HG03571 (cell line): Measurements from ENCODE around the gene SLC9C1.

ENCODE experiments used
- ATAC-seq: cut with Tn5 transposase; IDR thresholded peaks from one replicate; pipeline ENCODE4 v1.9.1; 2021; ENCODE audit not compliant: unreplicated experiment

SLC9C1 gene

DNA sequence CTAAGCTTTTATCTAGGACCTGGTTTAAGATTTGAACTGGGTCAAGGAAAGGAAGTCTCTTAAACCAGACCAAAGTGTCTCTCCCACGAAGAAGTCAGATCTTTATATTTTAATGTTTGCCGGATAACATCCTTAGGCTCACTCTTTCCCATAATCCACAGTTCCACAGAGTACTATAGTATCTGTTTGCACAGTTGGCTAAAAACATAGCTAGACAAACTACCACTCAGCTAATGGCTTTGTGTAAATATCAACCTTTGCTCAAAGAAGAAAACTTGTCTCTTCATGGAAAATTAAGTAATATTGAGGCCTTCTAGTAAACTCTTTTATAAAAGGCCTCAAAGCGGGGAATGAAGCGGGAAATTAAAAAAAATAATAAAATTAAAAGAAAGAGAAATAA is 13.5 kb upstream of the SLC9C1 start:
- ATAC-seq, result no peak

DNA sequence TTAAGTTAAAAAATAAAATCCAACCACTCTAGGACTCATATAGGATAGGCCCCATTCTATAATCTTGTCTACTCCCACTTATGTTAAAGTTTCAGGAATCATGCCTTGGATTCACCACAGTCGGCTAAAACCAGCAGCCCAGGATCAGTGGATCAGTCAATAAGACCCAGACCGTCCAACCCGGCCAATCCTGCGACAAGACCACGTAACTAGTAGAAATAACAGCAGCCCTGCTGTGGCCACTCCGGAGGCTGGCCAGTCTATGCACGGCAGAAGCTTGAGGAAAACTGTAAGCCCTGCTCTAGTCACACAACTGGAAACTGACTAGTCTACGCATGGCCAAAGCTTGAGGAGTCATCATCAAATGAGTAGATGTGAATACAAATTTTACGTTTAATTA is 12.8 kb upstream of the SLC9C1 start:
- ATAC-seq, result no peak

DNA sequence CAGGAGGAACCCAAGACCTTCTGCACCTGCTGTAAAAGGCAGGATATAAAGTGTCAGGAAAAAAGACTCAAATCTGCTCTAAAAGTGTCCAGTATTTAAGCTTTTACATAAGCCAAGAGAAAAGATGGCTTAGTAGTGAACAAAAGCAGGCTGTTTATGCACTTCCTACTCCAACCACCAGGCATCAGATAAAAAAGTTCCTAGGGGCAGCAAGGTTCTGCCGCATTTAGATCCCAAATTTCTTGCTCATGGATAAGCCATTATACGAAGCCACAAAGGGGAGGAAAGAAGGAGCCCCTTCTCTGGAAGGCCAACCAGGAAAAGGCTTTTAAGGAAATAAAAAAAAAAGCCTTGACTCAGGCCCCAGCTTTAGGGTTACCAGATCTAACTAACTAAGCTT is 10.6 kb upstream of the SLC9C1 start:
- no peak for ATAC-seq

DNA sequence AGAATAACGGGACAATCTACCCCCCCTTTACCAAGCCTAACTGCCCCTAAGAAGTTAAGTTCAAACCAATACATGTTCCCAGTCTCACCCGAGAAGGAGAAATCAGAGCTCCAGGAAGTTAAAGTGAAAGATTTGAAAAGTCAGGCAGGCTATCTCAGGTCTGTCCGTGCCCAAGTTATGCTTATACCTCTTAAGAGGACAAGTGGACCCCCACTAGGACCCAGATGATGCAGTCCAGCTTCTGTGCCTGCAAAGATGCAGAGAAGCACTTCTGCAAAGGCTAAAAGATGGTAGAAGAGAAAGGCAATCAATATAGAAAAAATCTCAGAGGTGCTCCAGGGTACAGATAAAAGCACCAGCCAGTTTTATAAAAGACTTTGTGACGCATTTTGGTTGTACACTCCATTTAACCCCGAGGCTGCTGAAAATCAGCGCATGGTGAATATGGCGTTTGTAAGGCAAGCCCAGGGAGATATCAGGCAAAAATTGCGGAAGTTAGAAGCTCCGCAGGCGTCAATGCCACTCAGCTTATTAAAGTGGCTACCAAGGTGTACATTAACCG is 9.8 kb upstream of the SLC9C1 start:
- no peak for ATAC-seq

DNA sequence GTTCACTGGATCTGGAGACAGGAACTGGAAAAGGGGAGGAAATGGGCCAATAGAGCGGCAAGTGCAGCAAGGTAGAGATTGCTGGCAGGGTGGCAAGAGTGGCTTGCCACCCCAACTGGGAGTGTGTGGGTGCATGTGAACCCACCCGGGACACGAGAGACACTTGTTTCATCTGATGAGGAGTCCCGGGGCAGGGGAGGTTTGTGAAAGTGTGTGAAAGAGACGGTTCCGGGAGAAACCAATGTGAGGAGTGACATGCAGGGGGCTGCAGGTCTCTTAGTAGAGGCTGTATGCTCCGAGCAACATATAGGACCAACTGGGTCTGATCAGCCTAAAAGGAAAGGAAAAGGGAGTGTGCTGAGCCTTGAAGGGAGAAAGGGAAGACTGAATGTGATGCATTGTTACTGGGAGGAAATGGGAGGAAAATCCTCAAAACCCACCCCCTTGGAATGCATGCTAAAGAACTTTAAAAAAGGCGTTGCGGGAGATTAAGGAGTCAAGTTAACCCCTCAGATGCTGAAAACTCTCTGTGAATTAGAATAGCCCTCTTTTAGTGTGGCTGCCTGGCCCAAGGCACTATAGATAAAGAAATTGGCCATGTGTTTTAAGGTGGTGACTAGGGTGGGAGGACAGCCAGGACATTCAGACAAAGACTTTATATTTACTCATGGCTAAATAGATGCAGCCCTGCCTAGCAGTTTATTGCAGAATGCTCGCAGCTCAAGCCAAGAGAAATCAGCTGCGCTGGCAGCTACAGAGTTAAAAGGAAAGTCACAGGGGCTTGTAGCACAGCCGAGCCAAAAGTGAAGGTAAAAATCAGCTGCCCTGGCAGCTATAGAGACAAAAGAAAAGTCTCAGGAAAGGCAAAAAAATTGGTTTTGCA is 9.1 kb upstream of the SLC9C1 start:
- no peak for ATAC-seq

DNA sequence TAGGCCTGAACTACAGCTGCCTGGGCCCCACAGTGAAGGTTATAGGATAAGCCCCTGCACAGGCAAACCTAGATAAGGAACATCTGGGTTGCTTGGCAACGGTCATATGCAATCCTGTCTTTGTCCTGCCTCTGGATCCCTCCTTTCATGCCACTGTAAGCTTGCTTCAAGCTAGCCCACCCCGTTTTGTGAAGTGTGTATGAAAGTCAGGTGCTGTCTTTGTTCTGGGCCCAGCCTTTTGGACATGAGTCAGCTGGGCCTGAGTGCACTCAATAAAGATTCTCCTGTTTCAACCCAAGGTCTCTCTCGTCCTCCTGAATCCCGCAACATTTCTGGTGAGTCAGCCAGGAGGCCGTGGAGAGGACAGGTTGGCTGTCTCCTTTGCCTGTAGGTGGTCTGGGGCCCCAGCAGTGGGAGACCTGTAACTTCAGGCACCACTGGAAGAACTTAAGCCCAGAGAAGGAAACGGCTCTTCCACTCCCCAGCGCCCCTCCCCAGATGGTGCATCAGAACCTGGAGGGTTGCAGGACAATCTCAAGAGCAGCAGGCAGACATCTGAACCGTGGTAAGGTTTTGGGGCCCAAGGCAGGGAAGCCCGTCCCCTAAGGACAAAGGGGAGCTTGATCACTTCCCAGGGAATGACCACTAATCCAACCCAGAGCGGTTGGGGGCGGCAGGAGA is 8.3 kb upstream of the SLC9C1 start:
- ATAC-seq, result no peak

DNA sequence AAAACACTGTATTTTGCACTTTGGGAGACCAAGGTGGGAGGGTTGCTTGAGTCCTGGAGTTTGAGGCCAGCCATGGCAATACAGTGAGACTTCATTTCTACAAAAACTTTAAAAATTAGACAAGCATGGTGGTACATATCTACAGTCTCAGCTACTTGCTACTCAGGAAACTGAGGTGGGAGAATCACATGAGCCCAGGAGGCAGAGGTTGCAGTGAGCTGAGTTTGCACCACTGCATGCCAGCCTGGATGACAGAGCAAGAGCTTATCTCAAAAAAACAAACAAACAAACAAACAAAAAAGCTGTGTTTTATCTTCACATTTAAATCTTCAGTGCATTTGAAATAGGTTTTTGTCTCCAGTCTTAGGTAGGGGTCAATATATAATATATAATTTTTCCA is 4.8 kb upstream of the SLC9C1 start:
- ATAC-seq, result no peak

DNA sequence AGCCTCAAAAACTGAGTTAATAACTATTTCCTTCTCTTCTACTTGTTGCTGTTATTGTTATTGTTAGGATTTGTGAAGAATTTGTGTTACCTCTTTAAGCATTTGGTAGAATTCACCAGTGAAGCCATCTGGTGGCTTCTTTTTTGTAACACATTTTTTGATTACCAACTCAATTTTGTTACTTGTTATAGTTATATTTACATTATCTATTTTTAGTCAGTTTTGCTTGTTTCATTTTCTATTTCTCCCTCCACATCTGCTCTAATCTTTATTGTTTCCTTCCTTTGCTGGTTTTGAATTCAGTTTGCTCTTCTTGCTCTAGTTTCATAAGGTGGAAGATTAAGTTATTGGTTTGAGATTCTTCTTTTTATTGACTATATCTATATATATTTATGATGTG is 3.7 kb upstream of the SLC9C1 start:
- no peak for ATAC-seq

DNA sequence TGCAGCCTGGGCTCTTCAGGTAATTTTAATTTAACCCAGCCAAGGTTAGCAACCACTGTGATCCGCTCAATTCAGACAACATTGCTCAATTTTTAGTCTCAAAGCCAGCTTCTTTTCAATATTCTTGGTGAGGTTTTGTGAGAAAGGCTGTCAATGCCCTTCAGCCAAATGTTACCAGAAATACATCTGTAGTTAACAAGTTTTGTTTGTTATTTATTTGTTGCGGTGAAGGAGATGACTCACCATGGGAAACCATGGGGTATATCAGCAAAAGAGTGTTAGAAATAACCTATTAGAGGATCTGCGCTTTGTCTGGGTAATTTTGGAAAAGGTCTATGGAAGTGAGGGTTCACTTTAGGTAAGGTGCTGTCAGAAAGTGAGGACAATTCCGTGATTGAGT is 5.0 kb downstream of the SLC9C1 start:
- ATAC-seq, result no peak

DNA sequence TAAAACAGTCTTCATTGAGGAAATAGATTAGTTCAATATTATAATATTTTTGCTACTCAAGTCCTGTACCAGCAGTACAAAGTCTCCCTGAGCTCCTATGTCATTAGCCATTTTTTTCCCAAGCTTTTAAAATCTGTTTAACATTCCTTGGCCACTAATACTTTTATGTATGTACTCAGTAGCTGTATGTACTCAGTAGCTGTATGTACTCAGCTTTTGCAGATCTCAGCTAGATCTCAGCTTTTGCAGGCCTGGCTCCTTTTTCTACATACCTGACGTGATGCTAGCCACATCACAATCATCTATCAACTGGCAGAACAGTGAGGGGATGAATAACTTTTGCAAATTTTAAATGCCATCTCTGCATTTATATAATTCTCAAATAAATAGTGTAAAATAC is 13.8 kb downstream of the SLC9C1 start:
- no peak for ATAC-seq

DNA sequence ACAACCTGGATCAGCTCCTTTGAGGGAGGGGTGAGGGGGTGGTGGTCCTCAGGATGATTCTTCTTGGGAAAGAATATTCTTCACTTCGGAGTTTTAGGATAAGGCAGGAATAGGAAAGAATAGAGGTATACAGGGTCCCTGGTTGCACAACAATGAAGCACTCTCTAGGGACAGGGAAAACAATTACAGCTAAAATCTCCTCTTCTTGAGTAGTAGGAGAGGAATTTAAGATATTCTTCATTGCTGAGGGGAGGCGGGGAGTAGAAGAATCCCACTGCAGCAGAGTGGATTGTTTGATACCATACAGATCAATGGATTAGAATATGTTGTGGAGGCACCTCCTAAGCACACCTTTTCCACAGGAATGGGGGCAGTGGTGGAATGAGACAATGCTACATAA is 20.5 kb downstream of the SLC9C1 start:
- no peak for ATAC-seq

DNA sequence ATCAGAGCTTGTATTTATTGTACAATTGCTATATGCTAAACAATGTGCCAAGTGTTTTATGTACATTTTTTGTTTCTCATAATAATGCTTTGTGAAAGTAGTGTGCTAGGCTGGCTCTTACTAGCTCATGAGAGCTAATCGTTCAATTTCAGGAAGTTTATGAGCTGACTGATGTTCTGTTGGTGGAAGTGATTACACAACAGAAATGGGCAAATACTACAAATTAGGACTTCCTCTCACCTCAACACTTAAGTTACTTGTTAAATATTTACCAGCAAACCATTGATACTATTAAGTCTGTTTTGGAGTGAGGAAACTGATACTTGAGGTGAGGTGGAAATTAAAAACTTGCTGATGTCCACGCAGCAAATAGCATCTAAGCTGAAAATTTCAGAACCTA is 32.3 kb downstream of the SLC9C1 start:
- no peak for ATAC-seq

DNA sequence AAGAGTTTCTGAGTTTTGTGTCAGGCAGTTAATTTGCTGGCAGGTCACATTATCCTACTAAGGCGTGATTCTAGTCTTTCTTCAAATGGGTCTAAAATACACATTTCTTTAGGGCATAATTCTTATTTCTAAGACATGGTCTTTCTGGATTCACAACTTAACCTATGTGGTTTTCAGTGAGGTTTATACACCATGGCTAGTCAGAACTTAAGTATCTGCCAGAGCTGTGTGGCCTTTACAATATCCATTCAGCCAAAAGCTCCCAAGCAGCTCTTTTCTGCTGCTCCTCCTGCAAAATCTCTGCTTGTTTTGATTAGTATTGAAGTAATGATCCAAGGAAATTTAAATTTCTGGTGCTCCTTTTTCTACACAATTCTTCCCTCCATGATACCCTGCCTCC is 33.5 kb downstream of the SLC9C1 start:
- no peak for ATAC-seq

DNA sequence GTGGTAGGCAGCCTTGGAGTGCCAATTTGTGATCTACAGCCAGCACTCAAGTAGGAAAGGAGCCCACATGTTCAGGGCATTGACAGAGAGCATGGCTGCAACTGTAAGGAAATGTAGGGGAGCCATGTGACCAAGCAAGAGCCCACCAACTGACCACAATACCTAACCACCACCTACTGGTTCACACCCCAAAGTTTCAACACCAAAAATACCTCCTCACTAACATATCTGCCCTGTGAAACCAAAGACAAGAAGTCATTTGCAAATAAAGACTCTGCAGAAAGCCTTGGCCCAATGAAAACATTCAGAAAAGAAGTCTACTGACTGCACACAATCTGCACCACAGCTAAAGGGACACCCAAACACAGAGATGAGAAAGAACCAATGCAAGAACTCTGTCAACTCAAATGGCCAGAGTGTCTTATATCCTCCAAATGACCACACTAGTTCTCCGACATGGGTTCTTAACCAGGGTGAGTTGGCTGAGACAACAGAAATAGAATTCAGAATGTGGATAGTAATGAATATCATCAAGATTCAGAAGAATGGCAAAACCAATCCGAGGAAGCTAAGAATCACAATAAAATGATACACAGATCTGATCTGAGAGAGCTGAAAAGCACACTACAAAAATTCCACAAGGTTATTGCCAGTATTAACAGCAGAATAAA is 40.6 kb downstream of the SLC9C1 start:
- no peak for ATAC-seq

DNA sequence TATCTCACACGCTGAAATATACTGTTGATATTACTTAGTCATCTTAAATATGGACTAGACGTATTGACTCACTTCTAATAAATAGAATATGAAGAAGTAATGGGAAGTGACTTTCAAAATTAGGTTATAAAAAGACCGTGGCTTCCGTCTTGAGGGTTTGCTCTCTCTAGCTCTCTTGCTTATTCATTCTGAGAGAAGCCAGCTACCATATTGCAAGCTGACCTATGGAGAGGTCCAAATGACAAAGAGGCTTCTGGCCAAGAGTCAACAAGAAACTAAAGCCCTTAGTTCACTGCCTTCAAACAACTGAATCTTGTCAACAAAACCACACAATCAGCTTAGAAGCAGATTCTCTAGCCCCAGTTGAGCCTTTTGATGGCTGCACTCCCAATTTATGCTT is 46.1 kb downstream of the SLC9C1 start:
- no peak for ATAC-seq

DNA sequence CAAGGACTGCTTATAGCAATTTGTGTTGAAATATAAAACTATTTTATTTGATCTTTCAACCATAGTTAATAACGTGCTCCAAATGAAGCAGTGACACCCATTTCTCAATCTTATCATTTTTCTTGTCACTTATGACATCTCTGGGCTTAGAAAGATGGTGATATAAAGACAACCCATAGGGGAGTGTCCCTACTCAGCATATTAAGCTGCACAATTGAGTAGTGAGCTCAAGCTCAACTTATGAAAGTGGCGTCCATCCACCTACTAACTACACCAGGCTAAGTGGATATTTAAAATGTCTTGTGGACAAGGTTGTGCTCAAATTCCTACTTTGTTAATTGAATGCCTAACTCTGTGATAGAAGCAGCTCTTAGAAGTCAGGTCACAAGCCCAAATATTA is 46.7 kb downstream of the SLC9C1 start:
- ATAC-seq, result no peak

DNA sequence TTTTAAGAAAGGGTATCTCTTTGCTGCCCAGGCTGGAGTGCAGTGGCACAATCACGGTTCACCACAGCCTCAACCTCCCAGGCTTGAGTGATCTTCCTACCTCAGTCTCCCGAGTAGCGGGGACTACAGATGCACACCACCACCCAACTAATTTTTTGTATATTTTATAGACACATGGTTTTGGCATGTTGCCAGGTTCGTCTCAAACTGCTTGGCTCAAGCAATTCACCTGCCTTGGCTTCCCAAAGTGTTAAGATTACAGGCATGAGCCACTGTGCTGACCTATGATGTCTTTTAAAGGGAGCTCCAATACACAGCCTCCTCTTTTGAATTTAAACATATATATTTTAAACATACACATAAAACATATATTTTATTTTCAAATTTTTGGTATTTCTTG is 60.9 kb downstream of the SLC9C1 start:
- no peak for ATAC-seq

DNA sequence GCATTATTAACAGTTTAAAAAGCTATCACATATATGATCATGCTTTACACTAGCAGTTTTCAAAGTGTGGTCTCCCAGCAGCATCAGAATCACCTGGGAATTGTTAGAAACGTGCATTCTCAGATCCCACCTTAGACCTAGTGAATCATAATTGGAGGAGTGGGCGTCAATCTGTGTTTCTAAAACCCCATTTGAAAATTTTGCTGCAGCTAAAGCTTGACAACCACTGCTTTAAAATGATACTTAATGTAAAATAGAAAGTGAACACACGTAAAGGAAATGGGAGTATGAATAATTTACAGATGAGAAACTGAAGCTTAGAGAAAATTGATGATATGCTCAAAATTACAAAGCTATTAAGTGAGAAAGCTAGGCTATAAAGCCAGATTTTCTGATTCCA is 62.3 kb downstream of the SLC9C1 start:
- no peak for ATAC-seq

DNA sequence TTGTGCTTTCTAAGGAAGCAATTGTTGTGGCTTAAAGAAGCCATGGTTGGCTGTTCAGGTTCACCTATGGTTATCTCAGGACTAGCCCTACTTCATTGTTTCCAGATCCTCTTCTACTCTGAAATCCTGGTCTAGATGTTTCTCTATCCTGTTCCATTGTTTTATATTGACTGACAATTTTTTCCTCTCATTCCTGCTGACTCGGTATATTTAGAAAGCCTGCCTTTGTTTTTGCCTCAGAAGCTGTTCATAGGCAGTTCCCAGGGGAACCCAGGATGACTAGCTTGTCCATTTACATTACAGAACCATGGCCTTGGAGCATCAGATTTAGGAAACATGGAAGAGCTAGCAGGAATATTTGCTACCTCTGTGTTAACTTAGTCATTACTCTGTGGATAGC is 64.0 kb downstream of the SLC9C1 start:
- no peak for ATAC-seq

DNA sequence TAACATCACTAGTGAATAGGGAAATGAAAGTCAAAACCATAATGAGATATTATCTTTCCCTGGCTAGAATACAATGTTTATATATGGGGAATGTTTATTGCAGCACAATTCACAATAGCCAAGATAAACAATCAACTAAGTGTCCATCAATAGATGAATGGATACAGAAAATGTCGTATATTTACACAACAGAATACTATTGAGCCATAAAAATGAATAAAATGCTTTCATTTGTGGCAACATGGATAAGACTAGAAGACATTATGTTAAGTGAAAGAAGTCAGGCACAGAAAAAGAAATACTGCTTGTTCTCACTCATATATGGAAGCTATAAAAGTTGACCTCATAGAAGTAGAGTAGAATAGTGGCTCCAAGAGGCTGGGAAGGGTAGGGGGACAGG is 65.2 kb downstream of the SLC9C1 start:
- ATAC-seq, result no peak

DNA sequence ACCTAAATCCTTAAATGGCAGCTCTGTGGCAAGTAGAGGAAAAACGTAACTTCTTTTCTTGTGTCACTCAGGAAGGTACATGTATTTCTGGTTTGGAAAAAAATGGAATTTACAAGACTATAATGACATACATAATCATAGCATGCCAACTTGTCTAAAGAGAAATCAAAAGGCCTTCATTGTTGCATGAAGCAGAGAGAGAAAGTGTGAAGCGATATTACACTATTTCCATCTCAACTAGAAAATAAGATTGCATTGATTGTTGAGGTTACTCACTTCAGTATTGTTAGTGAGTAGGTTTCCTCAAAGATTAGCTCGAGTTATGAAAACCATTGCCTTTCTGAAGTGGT is 93.7 kb downstream of the SLC9C1 start:
- no peak for ATAC-seq
